Right atrium auricular region (tissue), 2 donors: Measurements from ENCODE around the gene ZNF473. TPM values are rescaled to one million over a fixed set of nuclear protein-coding genes. Genes with fewer than 3 reads are reported as not detected.
A peak's percentile ranks its signal among the peaks of the same experiment; 100 is the strongest.
"Not testable (repeated sequence)": the region's sequence is repeated elsewhere in the genome, so short reads cannot be mapped to it uniquely, and the experiment has no call there.

ENCODE experiments used
- DNase-seq: peaks from one replicate; pipeline ENCODE4 v3.0.0-alpha.2; 2019; ENCODE audit warnings: low spot score
- H3K27ac ChIP-seq, 2 donors: fragments of 200-600 bp; sonication (generic); 1 replicate in 1 of 2; 2 replicates in 1 of 2; pipeline ENCODE4 v1.5.1; 2016 to 2019
- H3K27me3 ChIP-seq, 2 donors: fragments of 200-600 bp; sonication (generic); one replicate each; pipeline versions ENCODE4 v1.5.1 to v1.6.0; 2017 to 2019
- H3K36me3 ChIP-seq: fragments of 200-600 bp; sonication (generic); one replicate; pipeline ENCODE4 v1.5.1; 2016
- H3K4me1 ChIP-seq, 2 donors: fragments of 200-600 bp; sonication (generic); one replicate each; pipeline versions ENCODE4 v1.5.1 to v1.6.0; 2017 to 2019
- H3K4me3 ChIP-seq, 2 donors: fragments of 200-600 bp; sonication (generic); 1 replicate in 1 of 2; 2 replicates in 1 of 2; pipeline ENCODE4 v1.5.1; 2017 to 2019; ENCODE audit warnings: mild to moderate bottlenecking in 1 of 2, moderate library complexity in 1 of 2
- H3K9me3 ChIP-seq, 2 donors: fragments of 200-600 bp; sonication (generic); one replicate each; pipeline ENCODE4 v1.5.1; 2019
- total RNA-seq, 2 donors: library from RNA; depleted of rRNA; stranded (reverse); fragments of >200 nt; gene quantifications; one replicate each; pipeline ENCODE4 v1.1.0, GENCODE V29; 2016
- TF ChIP-seq, protein P1 (sequence below), 2 donors: fragments of 200-600 bp; sonication (generic); IDR thresholded peaks; one replicate each; pipeline ENCODE4 v1.5.1; 2019; ENCODE audit warnings: antibody characterized with exemption in 2 of 2

The ZNF473 gene
- total RNA-seq, 2 donors from 2014 or later: 2.3 to 4.2 TPM

DNA sequence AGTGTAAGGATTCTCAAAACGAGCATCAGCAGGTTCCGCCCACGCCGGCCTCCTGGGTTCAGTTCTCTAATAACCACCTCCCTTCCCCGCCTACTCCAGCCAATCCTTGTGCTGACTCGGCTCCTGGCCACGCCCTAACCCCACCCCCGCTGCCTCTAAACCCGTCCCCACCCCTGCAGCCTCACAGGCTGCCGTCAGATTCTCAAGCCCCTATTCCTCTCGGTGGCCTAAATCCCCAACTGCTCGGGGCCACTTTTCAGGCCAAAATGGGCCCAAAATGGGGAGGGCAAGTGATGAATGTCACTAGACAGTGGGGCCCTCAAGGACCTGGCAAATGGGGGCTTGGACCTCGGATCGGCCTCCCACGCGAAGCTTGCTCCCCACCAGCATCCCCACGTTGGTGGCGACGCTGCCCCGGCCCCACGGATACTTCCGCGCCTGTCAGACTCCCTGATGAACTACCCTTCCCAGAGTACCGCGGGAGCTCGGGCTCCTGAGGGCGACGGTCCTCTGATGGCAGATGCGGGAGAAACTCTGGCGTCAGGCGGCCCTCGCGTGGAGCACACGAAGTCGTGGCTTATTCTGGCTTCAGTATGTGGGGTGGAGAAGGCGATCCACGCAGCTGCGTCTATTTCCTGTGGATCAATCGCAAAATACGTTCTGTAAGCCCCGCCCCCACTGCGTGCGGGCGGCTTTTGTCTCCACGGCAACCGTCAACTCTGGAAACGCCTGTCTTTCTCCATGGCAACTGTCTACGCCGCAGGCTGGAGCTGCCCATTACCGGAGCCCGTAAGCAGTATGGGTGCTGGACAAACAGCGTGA is 24.8 kb downstream of the ZNF473 start:
- Histone ChIP-seq H3K9me3 (peaks cover 3 to 17% of the 10 kb centered on the region in 2 donors), H3K36me3 (peaks cover 16% of the 10 kb centered on the region), H3K4me3 (peak overlapping the region; percentile 32 to 56), H3K27ac (peak overlapping the region; percentile 41 to 57), H3K27me3 (no peaks in the 10 kb centered on the region), H3K4me1 (peaks cover 0 to 14% of the 10 kb centered on the region in 2 donors)
- TF ChIP-seq, protein P1, sequence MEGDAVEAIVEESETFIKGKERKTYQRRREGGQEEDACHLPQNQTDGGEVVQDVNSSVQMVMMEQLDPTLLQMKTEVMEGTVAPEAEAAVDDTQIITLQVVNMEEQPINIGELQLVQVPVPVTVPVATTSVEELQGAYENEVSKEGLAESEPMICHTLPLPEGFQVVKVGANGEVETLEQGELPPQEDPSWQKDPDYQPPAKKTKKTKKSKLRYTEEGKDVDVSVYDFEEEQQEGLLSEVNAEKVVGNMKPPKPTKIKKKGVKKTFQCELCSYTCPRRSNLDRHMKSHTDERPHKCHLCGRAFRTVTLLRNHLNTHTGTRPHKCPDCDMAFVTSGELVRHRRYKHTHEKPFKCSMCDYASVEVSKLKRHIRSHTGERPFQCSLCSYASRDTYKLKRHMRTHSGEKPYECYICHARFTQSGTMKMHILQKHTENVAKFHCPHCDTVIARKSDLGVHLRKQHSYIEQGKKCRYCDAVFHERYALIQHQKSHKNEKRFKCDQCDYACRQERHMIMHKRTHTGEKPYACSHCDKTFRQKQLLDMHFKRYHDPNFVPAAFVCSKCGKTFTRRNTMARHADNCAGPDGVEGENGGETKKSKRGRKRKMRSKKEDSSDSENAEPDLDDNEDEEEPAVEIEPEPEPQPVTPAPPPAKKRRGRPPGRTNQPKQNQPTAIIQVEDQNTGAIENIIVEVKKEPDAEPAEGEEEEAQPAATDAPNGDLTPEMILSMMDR (IDR thresholded peaks at IDR 0.05): no peak
- DNase-seq: peak; percentile 89

DNA sequence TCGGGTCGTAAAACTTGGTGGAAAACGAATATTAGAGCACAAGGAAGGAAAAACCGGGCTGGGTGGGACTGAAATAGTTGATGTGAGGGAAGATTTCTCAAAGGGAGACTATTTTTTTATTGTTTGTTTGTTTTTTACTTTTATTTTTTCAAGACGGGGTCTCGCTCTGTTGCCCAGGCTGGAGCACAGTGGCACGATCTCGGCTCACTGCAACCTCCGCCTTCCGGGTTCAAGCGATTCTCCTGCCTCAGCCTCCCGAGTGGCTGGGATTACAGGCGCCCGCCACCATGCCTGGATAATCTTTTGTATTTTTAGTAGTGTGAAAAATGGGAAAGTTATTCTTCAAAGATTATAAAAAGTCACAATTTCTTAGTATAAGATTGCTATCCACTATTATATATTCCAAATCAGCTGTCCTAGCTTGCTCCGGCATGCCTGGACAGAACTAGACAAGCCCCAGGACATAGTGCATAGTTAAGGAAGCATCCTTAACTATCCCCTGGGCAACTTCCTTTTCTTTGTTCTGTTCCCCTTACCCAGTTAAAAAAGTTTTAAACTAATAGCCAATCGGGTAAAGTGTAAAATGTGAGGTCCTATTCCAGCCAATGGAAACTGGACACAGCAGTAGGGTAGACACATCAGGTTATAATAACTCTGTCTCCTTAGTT is 25.6 kb downstream of the ZNF473 start:
- Histone ChIP-seq H3K27ac (peak overlapping the region in 1 of 2 donors; percentile 41), H3K4me1 (peaks cover 0 to 14% of the 10 kb centered on the region in 2 donors), H3K4me3 (peak overlapping the region; percentile 32 to 56)
- H3K36me3 ChIP-seq, H3K9me3 ChIP-seq, DNase-seq, H3K27me3 ChIP-seq: not testable (repeated sequence)

DNA sequence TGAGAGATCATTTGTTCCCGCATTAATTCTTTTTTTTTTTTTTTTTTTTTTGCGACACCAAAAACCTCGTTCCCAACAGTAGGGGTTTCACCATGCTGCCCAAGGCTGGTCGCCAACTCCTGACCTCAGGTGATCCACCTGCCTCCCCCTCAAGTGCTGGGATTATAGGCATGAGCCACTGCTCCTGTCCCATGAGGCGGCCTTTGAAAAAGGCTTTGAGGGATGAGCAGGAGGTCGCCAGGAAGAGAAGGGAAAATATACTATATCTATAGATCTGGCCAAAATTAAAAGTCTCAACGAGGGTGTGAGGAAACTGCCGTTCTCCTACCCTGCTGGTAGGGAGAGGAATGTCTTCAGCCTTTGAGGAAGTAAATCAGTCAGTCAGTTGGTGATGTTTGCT is 26.2 kb downstream of the ZNF473 start:
- Histone ChIP-seq H3K4me3 (no peak overlapping the region), H3K27me3 (no peaks in the 10 kb centered on the region), H3K9me3 (peaks cover 0 to 4% of the 10 kb centered on the region in 2 donors), H3K4me1 (peaks cover 0 to 14% of the 10 kb centered on the region in 2 donors), H3K36me3 (peaks cover 3% of the 10 kb centered on the region), H3K27ac (no peak overlapping the region)
- DNase-seq: no peak
- TF ChIP-seq, protein P1 (IDR thresholded peaks at IDR 0.05): no peak

DNA sequence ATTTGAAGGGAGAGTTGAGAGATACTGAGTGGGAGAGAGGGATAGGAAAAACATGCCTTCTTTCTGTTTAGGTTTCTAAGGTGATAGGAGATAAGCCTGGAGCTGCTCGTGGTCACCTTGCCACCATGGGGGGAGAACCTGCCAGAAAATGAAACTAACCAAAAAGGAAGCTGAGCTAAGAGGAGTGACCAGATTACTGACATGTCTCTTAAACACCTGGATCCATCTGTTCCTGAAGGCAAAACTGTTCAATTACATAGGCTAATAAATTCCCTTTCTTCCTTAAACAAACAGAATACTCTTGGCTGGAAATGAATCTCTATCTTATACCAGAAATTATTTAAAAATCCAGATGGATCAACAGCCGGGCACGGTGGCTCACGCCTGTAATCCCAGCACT is 27.3 kb downstream of the ZNF473 start:
- Histone ChIP-seq H3K36me3 (no peaks in the 10 kb centered on the region), H3K9me3 (peaks cover 0 to 5% of the 10 kb centered on the region in 2 donors), H3K27me3 (no peaks in the 10 kb centered on the region), H3K4me1 (peaks cover 0 to 14% of the 10 kb centered on the region in 2 donors), H3K4me3 (no peak overlapping the region), H3K27ac (no peak overlapping the region)
- TF ChIP-seq, protein P1 (IDR thresholded peaks at IDR 0.05): no peak
- no peak for DNase-seq

DNA sequence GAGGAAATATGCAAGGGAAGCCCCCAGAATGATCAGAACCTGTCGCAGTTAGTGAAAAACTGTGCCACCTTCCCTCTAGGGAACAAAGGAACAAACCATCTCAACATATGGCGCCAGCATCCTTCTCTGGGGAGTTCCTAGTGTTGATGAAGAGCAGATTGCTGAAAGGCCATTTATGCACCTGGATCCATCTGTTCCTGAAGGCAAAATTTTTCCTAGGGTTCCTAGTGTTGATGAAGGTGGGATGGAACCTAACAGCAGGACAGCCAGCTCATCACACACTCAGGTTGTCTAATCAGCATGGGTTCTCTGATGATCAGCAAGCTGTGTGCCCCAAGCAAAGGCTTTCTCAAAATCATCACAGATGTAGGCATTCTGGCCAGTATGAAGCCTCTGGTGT is 32.6 kb downstream of the ZNF473 start:
- peaks cover 16 to 27% of the 10 kb centered on the region in 2 donors for H3K9me3 ChIP-seq
- no peak overlapping the region for H3K27ac ChIP-seq
- DNase-seq: no peak
- no peak overlapping the region for H3K4me3 ChIP-seq
- no peaks in the 10 kb centered on the region for H3K36me3 ChIP-seq
- H3K27me3 ChIP-seq: no peaks in the 10 kb centered on the region
- TF ChIP-seq, protein P1 (IDR thresholded peaks at IDR 0.05): no peak
- H3K4me1 ChIP-seq: no peaks in the 10 kb centered on the region

DNA sequence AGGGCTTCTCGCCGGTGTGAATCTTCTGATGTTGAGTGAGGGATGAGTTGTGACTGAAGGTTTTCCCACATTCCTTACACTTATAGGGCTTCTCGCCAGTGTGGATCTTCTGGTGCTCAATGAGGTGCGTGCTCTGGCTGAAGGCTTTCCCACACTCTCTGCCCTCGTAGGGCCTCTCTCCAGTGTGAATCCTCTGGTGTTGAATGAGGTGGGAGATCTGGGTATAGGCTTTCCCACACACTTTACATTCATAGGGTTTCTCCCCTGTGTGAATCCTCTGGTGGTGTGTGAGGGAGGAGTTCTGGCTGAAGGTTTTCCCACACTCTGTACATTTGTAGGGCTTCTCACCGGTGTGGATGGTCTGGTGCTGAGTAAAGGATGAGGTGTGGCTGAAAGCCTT is 33.2 kb downstream of the ZNF473 start:
- no peak for DNase-seq
- no peak overlapping the region for H3K4me3 ChIP-seq
- H3K27me3 ChIP-seq: no peaks in the 10 kb centered on the region
- H3K36me3 ChIP-seq: no peaks in the 10 kb centered on the region
- TF ChIP-seq, protein P1 (IDR thresholded peaks at IDR 0.05): no peak
- no peak overlapping the region for H3K27ac ChIP-seq
- peaks cover 16 to 27% of the 10 kb centered on the region in 2 donors for H3K9me3 ChIP-seq
- no peaks in the 10 kb centered on the region for H3K4me1 ChIP-seq
